Activated CD4-positive, alpha-beta memory T cell treated with anti-CD3 and anti-CD28 coated beads for 36 hours (primary cell): ENCODE results near the gene PLTP. TPM values are rescaled to one million over a fixed set of nuclear protein-coding genes. Genes with fewer than 3 reads are reported as not detected.

Source experiments
- CTCF ChIA-PET: fragments of 350-600 bp; sonication (Branson Sonifier 250); formaldehyde crosslinking; loops from one replicate; lab custom pipeline; 2021; ENCODE audit warnings: antibody characterized with exemption, inconsistent platforms; lab: Charles Lee
- POLR2A ChIA-PET: fragments of 350-600 bp; sonication (Branson Sonifier 250); formaldehyde crosslinking; loops from one replicate; lab custom pipeline; 2021; ENCODE audit warnings: antibody characterized with exemption; lab: Charles Lee
- DNase-seq: peaks from one replicate; pipeline ENCODE4 v3.0.0-alpha.2; 2020
- H3K27ac Mint-ChIP-seq: one replicate; pipeline ENCODE4 v1.8.0; 2021; ENCODE audit warnings: mixed read lengths
- H3K27me3 Mint-ChIP-seq: one replicate; pipeline ENCODE4 v1.8.0; 2021; ENCODE audit warnings: mixed read lengths
- H3K36me3 Mint-ChIP-seq: one replicate; pipeline ENCODE4 v1.8.0; 2021; ENCODE audit warnings: mixed read lengths
- H3K4me1 Mint-ChIP-seq: one replicate; pipeline ENCODE4 v1.8.0; 2021; ENCODE audit warnings: low read depth, mixed read lengths
- H3K4me3 Mint-ChIP-seq: one replicate; pipeline ENCODE4 v1.8.0; 2021; ENCODE audit warnings: mild to moderate bottlenecking, mixed read lengths
- H3K9me3 Mint-ChIP-seq: one replicate; pipeline ENCODE4 v1.8.0; 2021; ENCODE audit warnings: mixed read lengths
- intact Hi-C: fragments of 100-400 bp; cut with micrococcal nuclease; formaldehyde crosslinking; loops from one replicate; pipeline ENCODE4 v1.15.1; 2023
- total RNA-seq, 2 experiments: library from RNA; stranded (reverse); gene quantifications; one replicate each; pipeline ENCODE4 v1.2.3, GENCODE V29; 2021

PLTP gene
- total RNA-seq, 2 experiments from 2014 or later: 9.4 to 9.5 TPM

- no peak for DNase-seq
- H3K4me1 Mint-ChIP-seq: no peaks in the 10 kb centered on the region
- peaks cover 21% of the 10 kb centered on the region for H3K27me3 Mint-ChIP-seq
- ChIA-PET POLR2A (interaction anchor here (0.6 kb wide), 1 partner anchor 18 kb away, joined by 6 read pairs; no protein-coding TSS in a partner anchor), CTCF (no interaction called here)
- no peak overlapping the region for H3K4me3 Mint-ChIP-seq
- intact Hi-C loops: no loop called here
- no peaks in the 10 kb centered on the region for H3K36me3 Mint-ChIP-seq
- no peak overlapping the region for H3K27ac Mint-ChIP-seq
- H3K9me3 Mint-ChIP-seq: no peaks in the 10 kb centered on the region
Measured at GRCh38 chr20:45918182-45918737, 6.3 kb upstream of the PLTP start.

- POLR2A ChIA-PET: interaction anchor here (0.6 kb wide), 1 partner anchor 18 kb away, joined by 6 read pairs; no protein-coding TSS in a partner anchor
- H3K4me3 Mint-ChIP-seq: no peak overlapping the region
- no peak for DNase-seq
- H3K9me3 Mint-ChIP-seq: no peaks in the 10 kb centered on the region
- peaks cover 2% of the 10 kb centered on the region for H3K4me1 Mint-ChIP-seq
- no peaks in the 10 kb centered on the region for H3K36me3 Mint-ChIP-seq
- H3K27me3 Mint-ChIP-seq: peaks cover 23% of the 10 kb centered on the region
- CTCF ChIA-PET: no interaction called here
- no peak overlapping the region for H3K27ac Mint-ChIP-seq
- intact Hi-C loops: no loop called here
Measured at GRCh38 chr20:45917790-45918141, 5.8 kb upstream of the PLTP start.

GRCh38 chr20:45913116-45913515 lies 1.2 kb upstream of the PLTP start:
- Mint-ChIP-seq H3K27me3 (peaks cover 15% of the 10 kb centered on the region), H3K36me3 (no peaks in the 10 kb centered on the region), H3K27ac (no peak overlapping the region), H3K4me3 (no peak overlapping the region), H3K4me1 (peaks cover 23% of the 10 kb centered on the region), H3K9me3 (no peaks in the 10 kb centered on the region)
- CTCF ChIA-PET: no interaction called here
- DNase-seq: no peak
- POLR2A ChIA-PET: no interaction called here
- intact Hi-C loops: no loop called here

- no peaks in the 10 kb centered on the region for H3K9me3 Mint-ChIP-seq
- no peak overlapping the region for H3K27ac Mint-ChIP-seq
- peaks cover 15% of the 10 kb centered on the region for H3K27me3 Mint-ChIP-seq
- H3K4me3 Mint-ChIP-seq: peak overlapping the region; percentile 41
- no peak for DNase-seq
- no peaks in the 10 kb centered on the region for H3K36me3 Mint-ChIP-seq
- POLR2A ChIA-PET: no interaction called here
- peaks cover 23% of the 10 kb centered on the region for H3K4me1 Mint-ChIP-seq
- intact Hi-C loops: no loop called here
- CTCF ChIA-PET: no interaction called here
Measured at GRCh38 chr20:45912344-45912682, 358 bp upstream of the PLTP start.

- POLR2A ChIA-PET: interaction anchor here (0.6 kb wide), 1 partner anchor 1029 kb away, joined by 4 read pairs; no protein-coding TSS in a partner anchor
- H3K9me3 Mint-ChIP-seq: no peaks in the 10 kb centered on the region
- peaks cover 9% of the 10 kb centered on the region for H3K27me3 Mint-ChIP-seq
- no peaks in the 10 kb centered on the region for H3K36me3 Mint-ChIP-seq
- peak overlapping the region; percentile 46 for H3K27ac Mint-ChIP-seq
- H3K4me3 Mint-ChIP-seq: peak overlapping the region; percentile 74
- H3K4me1 Mint-ChIP-seq: peaks cover 23% of the 10 kb centered on the region
- CTCF ChIA-PET: interaction anchor here (1.0 to 1.1 kb wide), 2 partner anchors 26 to 59 kb away, joined by 3 to 4 read pairs; no protein-coding TSS in a partner anchor
- intact Hi-C loops: loop anchor here (2.0 kb wide), 2 partner anchors 18 to 24 kb away; partner anchors contain the start of gene PCIF1
- DNase-seq: peak; percentile 98
Measured at GRCh38 chr20:45910670-45911485, 1.1 kb downstream of the PLTP start.

- ChIA-PET CTCF (interaction anchor here (1.0 to 1.1 kb wide), 2 partner anchors 26 to 60 kb away, joined by 3 to 4 read pairs; no protein-coding TSS in a partner anchor), POLR2A (interaction anchor here (0.6 to 1.3 kb wide), 4 partner anchors 11 to 1028 kb away, joined by 3 to 5 read pairs (median 4); partner anchors contain the start of gene NEURL2)
- Mint-ChIP-seq H3K36me3 (no peaks in the 10 kb centered on the region), H3K4me1 (peaks cover 23% of the 10 kb centered on the region), H3K4me3 (peak overlapping the region; percentile 74), H3K27me3 (peaks cover 9% of the 10 kb centered on the region), H3K9me3 (no peaks in the 10 kb centered on the region), H3K27ac (peak overlapping the region; percentile 46)
- no peak for DNase-seq
- intact Hi-C loops: loop anchor here (2.0 kb wide), 2 partner anchors 17 to 25 kb away; partner anchors contain the start of gene PCIF1
Measured at GRCh38 chr20:45909817-45910669, 1.9 kb downstream of the PLTP start.

- Mint-ChIP-seq H3K36me3 (no peaks in the 10 kb centered on the region), H3K27ac (no peak overlapping the region), H3K27me3 (peaks cover 6% of the 10 kb centered on the region), H3K4me1 (peaks cover 23% of the 10 kb centered on the region), H3K9me3 (no peaks in the 10 kb centered on the region), H3K4me3 (no peak overlapping the region)
- intact Hi-C loops: no loop called here
- POLR2A ChIA-PET: interaction anchor here (0.9 to 1.3 kb wide), 4 partner anchors 12 to 26 kb away, joined by 3 to 5 read pairs (median 3); partner anchors contain the start of gene NEURL2
- DNase-seq: no peak
- CTCF ChIA-PET: no interaction called here
Measured at GRCh38 chr20:45909336-45909808, 2.6 kb downstream of the PLTP start.

- H3K27ac Mint-ChIP-seq: no peak overlapping the region
- intact Hi-C loops: no loop called here
- H3K36me3 Mint-ChIP-seq: no peaks in the 10 kb centered on the region
- no peak for DNase-seq
- H3K4me1 Mint-ChIP-seq: peaks cover 22% of the 10 kb centered on the region
- POLR2A ChIA-PET: no interaction called here
- CTCF ChIA-PET: interaction anchor here (1.1 kb wide), 1 partner anchor 109 kb away, joined by 3 read pairs; no protein-coding TSS in a partner anchor
- H3K9me3 Mint-ChIP-seq: no peaks in the 10 kb centered on the region
- no peak overlapping the region for H3K4me3 Mint-ChIP-seq
- H3K27me3 Mint-ChIP-seq: peaks cover 4% of the 10 kb centered on the region
Measured at GRCh38 chr20:45908084-45908483, 3.9 kb downstream of the PLTP start.

- no peak overlapping the region for H3K27ac Mint-ChIP-seq
- H3K4me3 Mint-ChIP-seq: no peak overlapping the region
- no peaks in the 10 kb centered on the region for H3K9me3 Mint-ChIP-seq
- ChIA-PET POLR2A (no interaction called here), CTCF (interaction anchor here (1.1 kb wide), 1 partner anchor 108 kb away, joined by 3 read pairs; no protein-coding TSS in a partner anchor)
- peaks cover 2% of the 10 kb centered on the region for H3K27me3 Mint-ChIP-seq
- peaks cover 19% of the 10 kb centered on the region for H3K4me1 Mint-ChIP-seq
- no peaks in the 10 kb centered on the region for H3K36me3 Mint-ChIP-seq
- DNase-seq: no peak
- intact Hi-C loops: no loop called here
Measured at GRCh38 chr20:45907219-45907948, 4.6 kb downstream of the PLTP start.

GRCh38 chr20:45905505-45906079 lies 6.4 kb downstream of the PLTP start:
- Mint-ChIP-seq H3K4me3 (no peak overlapping the region), H3K4me1 (peaks cover 5% of the 10 kb centered on the region), H3K36me3 (no peaks in the 10 kb centered on the region), H3K27ac (no peak overlapping the region), H3K27me3 (no peaks in the 10 kb centered on the region), H3K9me3 (no peaks in the 10 kb centered on the region)
- ChIA-PET CTCF (interaction anchor here (1.1 to 1.3 kb wide), 2 partner anchors 108 to 113 kb away, joined by 3 to 4 read pairs; partner anchors contain the start of genes DNTTIP1 and WFDC3), POLR2A (interaction anchor here (1.2 kb wide), 1 partner anchor 29 kb away, joined by 3 read pairs; the partner anchor contains the start of gene PCIF1)
- intact Hi-C loops: no loop called here
- DNase-seq: no peak
